ENCODE measurements around the gene MRPL38.

MRPL38 gene

GRCh38 chr17:75920045-75920560, 15.4 kb upstream of the MRPL38 start:
- DNase-seq: no peak

GRCh38 chr17:75919611-75920010, 14.9 kb upstream of the MRPL38 start:
- no peak for DNase-seq

GRCh38 chr17:75917917-75918445, 13.3 kb upstream of the MRPL38 start:
- DNase-seq: no peak

- DNase-seq: no peak
These were observed 12.6 kb upstream of the MRPL38 start for GRCh38 chr17:75917141-75917916.

GRCh38 chr17:75915268-75915667, 10.6 kb upstream of the MRPL38 start:
- no peak for DNase-seq

- no peak for DNase-seq
These were observed 10.1 kb upstream of the MRPL38 start for GRCh38 chr17:75914643-75915267.

GRCh38 chr17:75913537-75914210, 9.0 kb upstream of the MRPL38 start:
- DNase-seq: no peak

GRCh38 chr17:75910699-75911098, 6.0 kb upstream of the MRPL38 start:
- no peak for DNase-seq

- no peak for DNase-seq
These were observed 5.2 kb upstream of the MRPL38 start for GRCh38 chr17:75909812-75910274.

GRCh38 chr17:75909051-75909811, 4.5 kb upstream of the MRPL38 start:
- DNase-seq: peak in 1 of 58 donors; percentile 48

GRCh38 chr17:75908201-75908600, 3.5 kb upstream of the MRPL38 start:
- no peak for DNase-seq

- DNase-seq: no peak
These were observed 1.6 kb upstream of the MRPL38 start for GRCh38 chr17:75906143-75906884.

GRCh38 chr17:75902406-75902805, 2.3 kb downstream of the MRPL38 start:
- no peak for DNase-seq

- no peak for DNase-seq
These were observed 3.0 kb downstream of the MRPL38 start for GRCh38 chr17:75901727-75902126.

- DNase-seq: no peak
These were observed 3.8 kb downstream of the MRPL38 start for GRCh38 chr17:75900691-75901533.

- DNase-seq: no peak
These were observed 4.8 kb downstream of the MRPL38 start for GRCh38 chr17:75899767-75900468.

- no peak for DNase-seq
These were observed 5.3 kb downstream of the MRPL38 start for GRCh38 chr17:75899353-75899752.

- DNase-seq: no peak
These were observed 5.9 kb downstream of the MRPL38 start for GRCh38 chr17:75898791-75899190.

GRCh38 chr17:75898065-75898464, 6.6 kb downstream of the MRPL38 start:
- no peak for DNase-seq

Measured in anterior cingulate cortex (tissue), 58 donors.